Prostate gland (tissue), 2 donors: ENCODE data around the gene PLCB1.

ENCODE experiments used
- CTCF ChIP-seq, 4 experiments: fragments of 200-600 bp in 2 of 4; fragments of 450-650 bp in 2 of 4; sonication (generic) in 2 of 4; IDR thresholded peaks; 1 replicate in 3 of 4; 2 replicates in 1 of 4; pipeline ENCODE4 v1.5.1; 2016 to 2019; ENCODE audit warnings: antibody characterized with exemption in 4 of 4, mild to moderate bottlenecking in 2 of 4, moderate library complexity in 2 of 4
- POLR2A ChIP-seq: fragments of 450-650 bp; IDR thresholded peaks from one replicate; pipeline ENCODE4 v1.6.1; 2016; ENCODE audit warnings: antibody characterized with exemption, mild to moderate bottlenecking
- POLR2AphosphoS5 ChIP-seq: sonication (generic); formaldehyde crosslinking; IDR thresholded peaks from one replicate; pipeline ENCODE4 v1.6.1; 2017; ENCODE audit warnings: antibody characterized with exemption

GRCh38 chr20:8272766-8273165, 140.7 kb downstream of the PLCB1 start:
- no peak for TF ChIP-seq POLR2AphosphoS5
- no peak for TF ChIP-seq CTCF (IDR thresholded peaks at IDR 0.05)
- TF ChIP-seq POLR2A: no peak
